ENCODE data around the gene C10orf95. TPM values are rescaled to one million over a fixed set of nuclear protein-coding genes. Genes with fewer than 3 reads are reported as not detected.
A peak's percentile ranks its signal among the peaks of the same experiment; 100 is the strongest.
"Not testable (repeated sequence)": the region's sequence is repeated elsewhere in the genome, so short reads cannot be mapped to it uniquely, and the experiment has no call there.

Gene C10orf95
- total RNA-seq, 1 donor, result not detected

- H4K20me1 ChIP-seq (ENCODE audit: insufficient read depth, low read length), result no peaks in the 10 kb centered on the region
- H3K36me3 ChIP-seq (ENCODE audit: insufficient read depth, low read length), result no peaks in the 10 kb centered on the region
- no peaks in the 10 kb centered on the region for H3K9me3 ChIP-seq (ENCODE audit: low read depth, low read length)
- H3K27me3 ChIP-seq (ENCODE audit: insufficient read depth, low read length), result no peaks in the 10 kb centered on the region
- TF ChIP-seq CTCF (IDR thresholded peaks at IDR 0.05; ENCODE audit: extremely low read depth, low read depth, low read length), result no peak
- peaks cover 34% of the 10 kb centered on the region for H3K4me1 ChIP-seq (ENCODE audit: insufficient read depth, low read length)
- no peaks in the 10 kb centered on the region for H3K79me2 ChIP-seq (ENCODE audit: insufficient read depth, low read length)
- DNase-seq (ENCODE audit: insufficient read length, low spot score, missing footprints), result peak; percentile 95
- H3K4me2 ChIP-seq (ENCODE audit: insufficient read depth, low read length), result peak overlapping the region; percentile 25
- H3K27ac ChIP-seq (ENCODE audit: low read depth, low read length), result peak overlapping the region; percentile 87
- no peak overlapping the region for H3K4me3 ChIP-seq (ENCODE audit: insufficient read depth, low read length)
- H2AFZ ChIP-seq (ENCODE audit: low read length), result peak overlapping the region; percentile 87
Measured at GRCh38 chr10:102455893-102456471, 4.6 kb upstream of the C10orf95 start.

- not testable (repeated sequence) for H3K79me2 ChIP-seq (ENCODE audit: insufficient read depth, low read length); DNase-seq (ENCODE audit: insufficient read length, low spot score, missing footprints); H3K4me2 ChIP-seq (ENCODE audit: insufficient read depth, low read length); H3K4me3 ChIP-seq (ENCODE audit: insufficient read depth, low read length); H4K20me1 ChIP-seq (ENCODE audit: insufficient read depth, low read length); H3K36me3 ChIP-seq (ENCODE audit: insufficient read depth, low read length); H2AFZ ChIP-seq (ENCODE audit: low read length); H3K27me3 ChIP-seq (ENCODE audit: insufficient read depth, low read length); H3K9me3 ChIP-seq (ENCODE audit: low read depth, low read length)
- peak overlapping the region; percentile 87 for H3K27ac ChIP-seq (ENCODE audit: low read depth, low read length)
- H3K4me1 ChIP-seq (ENCODE audit: insufficient read depth, low read length), result peaks cover 34% of the 10 kb centered on the region
Measured at GRCh38 chr10:102454662-102455487, 3.5 kb upstream of the C10orf95 start.

DNA sequence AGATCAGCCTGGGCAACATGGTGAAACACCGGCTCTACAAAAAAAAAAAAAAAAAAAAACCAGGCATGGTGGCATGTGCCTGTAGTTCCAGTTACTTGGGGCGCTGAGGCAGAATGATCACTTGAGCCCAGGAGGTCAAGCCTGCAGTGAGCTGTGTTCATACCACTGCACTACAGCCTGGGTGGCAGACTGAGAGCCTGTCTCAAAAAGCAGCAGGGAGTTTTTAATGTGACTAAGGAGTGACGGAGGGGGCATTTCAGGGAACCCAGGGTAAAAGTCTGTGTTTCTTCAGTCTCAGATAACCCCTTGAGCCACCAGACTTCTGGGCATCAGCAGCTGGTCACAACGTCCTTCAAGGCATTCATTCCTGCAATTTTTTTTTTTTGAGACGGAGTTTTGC, 2.2 kb upstream of the C10orf95 start:
- peak; percentile 60 for DNase-seq (ENCODE audit: insufficient read length, low spot score, missing footprints)
- no peaks in the 10 kb centered on the region for H3K36me3 ChIP-seq (ENCODE audit: insufficient read depth, low read length)
- H4K20me1 ChIP-seq (ENCODE audit: insufficient read depth, low read length), result no peaks in the 10 kb centered on the region
- H3K27me3 ChIP-seq (ENCODE audit: insufficient read depth, low read length), result no peaks in the 10 kb centered on the region
- peaks cover 34% of the 10 kb centered on the region for H3K4me1 ChIP-seq (ENCODE audit: insufficient read depth, low read length)
- no peaks in the 10 kb centered on the region for H3K79me2 ChIP-seq (ENCODE audit: insufficient read depth, low read length)
- no peaks in the 10 kb centered on the region for H3K9me3 ChIP-seq (ENCODE audit: low read depth, low read length)
- H3K4me3 ChIP-seq (ENCODE audit: insufficient read depth, low read length), result no peak overlapping the region
- no peak overlapping the region for H3K4me2 ChIP-seq (ENCODE audit: insufficient read depth, low read length)
- H2AFZ ChIP-seq (ENCODE audit: low read length), result no peak overlapping the region
- H3K27ac ChIP-seq (ENCODE audit: low read depth, low read length), result peak overlapping the region; percentile 78
- TF ChIP-seq CTCF (IDR thresholded peaks at IDR 0.05; ENCODE audit: extremely low read depth, low read depth, low read length), result no peak

DNA sequence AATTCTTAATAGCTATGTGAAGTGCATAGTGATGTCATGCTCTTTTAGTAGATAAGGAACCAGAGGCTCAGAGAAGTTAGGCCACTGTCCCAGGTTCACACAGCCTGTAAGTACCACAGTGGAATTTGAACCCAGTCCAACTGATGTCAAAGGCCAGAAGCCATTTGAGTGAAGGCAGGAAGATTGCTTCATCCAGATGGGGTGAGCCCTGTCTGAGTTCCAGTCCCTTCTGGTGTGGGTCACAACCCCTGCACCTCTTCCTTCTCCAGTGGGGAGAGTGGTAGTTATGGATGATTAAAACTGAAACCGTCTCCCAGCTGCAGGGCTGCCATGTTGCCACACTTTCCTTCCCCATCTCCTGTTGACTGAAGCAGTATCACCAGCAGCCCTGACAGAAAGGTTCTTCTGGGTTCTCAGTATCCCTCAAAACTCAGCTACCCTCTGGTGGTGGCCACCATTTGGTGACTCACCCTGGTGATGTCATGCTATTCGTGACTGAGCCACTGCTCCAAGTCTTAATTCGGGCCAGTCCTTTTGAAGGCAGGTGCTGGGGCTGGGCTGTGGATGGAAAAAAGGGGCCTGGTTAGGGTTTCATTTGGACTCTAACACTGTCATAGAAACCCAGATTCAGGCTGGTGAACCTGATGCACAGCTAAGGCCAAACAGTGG, 1.5 kb upstream of the C10orf95 start:
- Histone ChIP-seq H3K27ac (ENCODE audit: low read depth, low read length) (peak overlapping the region; percentile 78), H3K27me3 (ENCODE audit: insufficient read depth, low read length) (no peaks in the 10 kb centered on the region), H3K4me3 (ENCODE audit: insufficient read depth, low read length) (no peak overlapping the region), H3K79me2 (ENCODE audit: insufficient read depth, low read length) (no peaks in the 10 kb centered on the region), H2AFZ (ENCODE audit: low read length) (peak overlapping the region; percentile 36), H3K9me3 (ENCODE audit: low read depth, low read length) (no peaks in the 10 kb centered on the region), H3K4me1 (ENCODE audit: insufficient read depth, low read length) (peaks cover 34% of the 10 kb centered on the region), H3K36me3 (ENCODE audit: insufficient read depth, low read length) (no peaks in the 10 kb centered on the region), H3K4me2 (ENCODE audit: insufficient read depth, low read length) (peak overlapping the region; percentile 50), H4K20me1 (ENCODE audit: insufficient read depth, low read length) (no peaks in the 10 kb centered on the region)
- TF ChIP-seq CTCF (IDR thresholded peaks at IDR 0.05; ENCODE audit: extremely low read depth, low read depth, low read length), result no peak
- peak; percentile 94 for DNase-seq (ENCODE audit: insufficient read length, low spot score, missing footprints)
